Keratinocyte (primary cell): Measurements from ENCODE around the gene RABL6.

ENCODE experiments used
- EZH2 ChIP-seq: IDR thresholded peaks from one replicate; pipeline ENCODE4 v1.6.1; 2012; ENCODE audit warnings: inconsistent platforms, mild to moderate bottlenecking, low read length, moderate library complexity
- TF ChIP-seq, protein P1 (sequence below), 3 experiments: IDR thresholded peaks in 1 of 3; conservative IDR thresholded peaks in 1 of 3; optimal IDR thresholded peaks in 1 of 3; 2 replicates in 2 of 3; 3 replicates in 1 of 3; pipeline versions ENCODE3 to v1.5.1; 2011; ENCODE audit warnings: low read length in 3 of 3, mild to moderate bottlenecking in 3 of 3, moderate library complexity in 2 of 3, control low read depth in 1 of 3, inconsistent platforms in 1 of 3; ENCODE audit not compliant: insufficient read depth in 2 of 3; ENCODE audit errors: extremely low read depth in 1 of 3

- TF ChIP-seq, protein P1, sequence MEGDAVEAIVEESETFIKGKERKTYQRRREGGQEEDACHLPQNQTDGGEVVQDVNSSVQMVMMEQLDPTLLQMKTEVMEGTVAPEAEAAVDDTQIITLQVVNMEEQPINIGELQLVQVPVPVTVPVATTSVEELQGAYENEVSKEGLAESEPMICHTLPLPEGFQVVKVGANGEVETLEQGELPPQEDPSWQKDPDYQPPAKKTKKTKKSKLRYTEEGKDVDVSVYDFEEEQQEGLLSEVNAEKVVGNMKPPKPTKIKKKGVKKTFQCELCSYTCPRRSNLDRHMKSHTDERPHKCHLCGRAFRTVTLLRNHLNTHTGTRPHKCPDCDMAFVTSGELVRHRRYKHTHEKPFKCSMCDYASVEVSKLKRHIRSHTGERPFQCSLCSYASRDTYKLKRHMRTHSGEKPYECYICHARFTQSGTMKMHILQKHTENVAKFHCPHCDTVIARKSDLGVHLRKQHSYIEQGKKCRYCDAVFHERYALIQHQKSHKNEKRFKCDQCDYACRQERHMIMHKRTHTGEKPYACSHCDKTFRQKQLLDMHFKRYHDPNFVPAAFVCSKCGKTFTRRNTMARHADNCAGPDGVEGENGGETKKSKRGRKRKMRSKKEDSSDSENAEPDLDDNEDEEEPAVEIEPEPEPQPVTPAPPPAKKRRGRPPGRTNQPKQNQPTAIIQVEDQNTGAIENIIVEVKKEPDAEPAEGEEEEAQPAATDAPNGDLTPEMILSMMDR (optimal IDR thresholded peaks at IDR 0.05 in 1 of 3, IDR thresholded peaks at IDR 0.05 in 1 of 3, conservative IDR thresholded peaks at IDR 0.05 in 1 of 3; ENCODE audit: extremely low read depth in 1 of 3, insufficient read depth in 2 of 3, low read length in 3 of 3): no peak
- no peak for TF ChIP-seq EZH2
These were observed 80.7 kb downstream of the RABL6 start for GRCh38 chr9:136888454-136888853.
